Adrenal gland (tissue), 5 donors: Measurements from ENCODE around the gene WDR47.

Source experiments
- CTCF ChIP-seq, 6 experiments: fragments of 450-650 bp in 4 of 6; fragments of 200-600 bp in 2 of 6; sonication (generic) in 1 of 6; IDR thresholded peaks; 1 replicate in 5 of 6; 2 replicates in 1 of 6; pipeline versions ENCODE4 v1.5.1 to v1.8.0; 2016 to 2021; ENCODE audit warnings: antibody characterized with exemption in 6 of 6, mild to moderate bottlenecking in 2 of 6, moderate library complexity in 1 of 6
- POLR2A ChIP-seq, 2 donors: fragments of 450-650 bp; IDR thresholded peaks; one replicate each; pipeline ENCODE4 v1.6.1; 2017; ENCODE audit warnings: antibody characterized with exemption in 2 of 2, mild to moderate bottlenecking in 2 of 2, moderate library complexity in 1 of 2
- donor health status: DM: no; HTN: no; CAD: no.

- TF ChIP-seq CTCF (IDR thresholded peaks at IDR 0.05) (no peak), POLR2A (IDR thresholded peaks at IDR 0.05) (no peak)
Observed at GRCh38 chr1:109025694-109026093, 16.2 kb downstream of the WDR47 start.
